Sigmoid colon (tissue), 7 donors: Measurements from ENCODE around the gene MAGI2. TPM values are rescaled to one million over a fixed set of nuclear protein-coding genes. Genes with fewer than 3 reads are reported as not detected.

ENCODE experiments used
- DNase-seq: peaks from one replicate; pipeline ENCODE4 v3.0.0-alpha.2; 2019
- H3K27ac ChIP-seq, 4 donors: fragments of 200-600 bp; sonication (generic); one replicate each; pipeline ENCODE4 v1.5.1; 2016 to 2019; ENCODE audit warnings: mild to moderate bottlenecking in 1 of 4
- H3K27me3 ChIP-seq, 3 donors: fragments of 200-600 bp; sonication (generic); one replicate each; pipeline ENCODE4 v1.5.1; 2019; ENCODE audit warnings: mild to moderate bottlenecking in 1 of 3
- H3K36me3 ChIP-seq, 4 donors: fragments of 200-600 bp; sonication (generic); one replicate each; pipeline ENCODE4 v1.5.1; 2016 to 2019
- H3K4me1 ChIP-seq, 4 donors: fragments of 200-600 bp; sonication (generic); one replicate each; pipeline ENCODE4 v1.5.1; 2017 to 2019
- H3K4me3 ChIP-seq, 4 donors: fragments of 200-600 bp; sonication (generic); one replicate each; pipeline ENCODE4 v1.5.1; 2017 to 2019; ENCODE audit warnings: mild to moderate bottlenecking in 2 of 4, moderate library complexity in 1 of 4
- H3K9me3 ChIP-seq, 4 donors: fragments of 200-600 bp in 3 of 4; sonication (generic) in 3 of 4; one replicate each; pipeline versions ENCODE4 v1.5.1 to v1.6.1; 2013 to 2019
- EP300 ChIP-seq, 4 donors: sonication (generic); formaldehyde crosslinking; IDR thresholded peaks; one replicate each; pipeline ENCODE4 v1.6.1; 2017; ENCODE audit warnings: antibody characterized with exemption in 4 of 4
- POLR2A ChIP-seq, 2 donors: fragments of 450-650 bp; IDR thresholded peaks; one replicate each; pipeline ENCODE4 v1.6.1; 2016; ENCODE audit warnings: antibody characterized with exemption in 2 of 2, mild to moderate bottlenecking in 2 of 2, moderate library complexity in 2 of 2
- POLR2AphosphoS5 ChIP-seq, 4 donors: sonication (generic); formaldehyde crosslinking; IDR thresholded peaks; one replicate each; pipeline ENCODE4 v1.6.1; 2017; ENCODE audit warnings: antibody characterized with exemption in 4 of 4
- WGBS, 2 donors: extraction: QIAGEN DNeasy Blood & Tissue Kit; methylation state at CpG; one replicate each; pipeline ENCODE4 v1.1.7; 2013; 5-methylcytosine and 5-hydroxymethylcytosine counted together
- intact Hi-C: fragments of 100-400 bp; cut with DNase I; formaldehyde crosslinking; loops from one replicate; pipeline ENCODE4 v1.15.1; 2023
- polyA plus RNA-seq, 3 donors: library from polyadenylated mRNA; stranded (reverse); fragments of 200-250 nt; gene quantifications; one replicate each; pipeline ENCODE4 v1.2.3, GENCODE V29; 2013
- total RNA-seq, 4 donors: library from RNA; depleted of rRNA; stranded (reverse); fragments of >200 nt; gene quantifications; one replicate each; pipeline ENCODE4 v1.1.0, GENCODE V29; 2016
- TF ChIP-seq, protein P1 (sequence below), 4 experiments: fragments of 450-650 bp in 3 of 4; fragments of 200-600 bp in 1 of 4; IDR thresholded peaks; one replicate each; pipeline ENCODE4 v1.5.1; 2016 to 2019; ENCODE audit warnings: antibody characterized with exemption in 4 of 4, mild to moderate bottlenecking in 3 of 4, moderate library complexity in 2 of 4
- donor health status: healthy with polysubstance abuse.
- donor health status: Bipolar disorder and iron deficiency.
- donor health status: healthy.

The MAGI2 gene
- total and polyA plus RNA-seq, 7 donors = 0.69 to 26.9 (median 14.7) TPM

DNA sequence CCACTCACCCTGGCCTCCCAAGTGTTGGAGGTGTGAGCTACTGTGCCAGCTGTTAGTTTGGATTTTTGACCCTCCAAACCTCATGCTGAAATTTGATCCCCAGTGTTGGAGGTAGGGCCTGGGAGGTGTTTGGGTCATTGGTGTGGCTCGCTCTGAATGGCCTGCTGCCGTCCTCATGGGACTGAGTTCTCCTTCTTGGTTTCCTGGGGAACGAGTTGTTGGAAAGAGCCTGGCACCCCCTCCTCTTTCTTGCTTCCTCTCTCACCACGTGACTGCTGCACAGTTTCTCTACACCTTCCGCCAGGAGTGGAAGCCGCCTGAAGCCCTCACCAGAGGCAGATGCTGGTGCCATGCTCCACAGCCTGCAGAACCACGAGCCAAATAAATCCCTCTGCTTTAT is 1401.4 kb downstream of the MAGI2 start:
- TF ChIP-seq, protein P1, sequence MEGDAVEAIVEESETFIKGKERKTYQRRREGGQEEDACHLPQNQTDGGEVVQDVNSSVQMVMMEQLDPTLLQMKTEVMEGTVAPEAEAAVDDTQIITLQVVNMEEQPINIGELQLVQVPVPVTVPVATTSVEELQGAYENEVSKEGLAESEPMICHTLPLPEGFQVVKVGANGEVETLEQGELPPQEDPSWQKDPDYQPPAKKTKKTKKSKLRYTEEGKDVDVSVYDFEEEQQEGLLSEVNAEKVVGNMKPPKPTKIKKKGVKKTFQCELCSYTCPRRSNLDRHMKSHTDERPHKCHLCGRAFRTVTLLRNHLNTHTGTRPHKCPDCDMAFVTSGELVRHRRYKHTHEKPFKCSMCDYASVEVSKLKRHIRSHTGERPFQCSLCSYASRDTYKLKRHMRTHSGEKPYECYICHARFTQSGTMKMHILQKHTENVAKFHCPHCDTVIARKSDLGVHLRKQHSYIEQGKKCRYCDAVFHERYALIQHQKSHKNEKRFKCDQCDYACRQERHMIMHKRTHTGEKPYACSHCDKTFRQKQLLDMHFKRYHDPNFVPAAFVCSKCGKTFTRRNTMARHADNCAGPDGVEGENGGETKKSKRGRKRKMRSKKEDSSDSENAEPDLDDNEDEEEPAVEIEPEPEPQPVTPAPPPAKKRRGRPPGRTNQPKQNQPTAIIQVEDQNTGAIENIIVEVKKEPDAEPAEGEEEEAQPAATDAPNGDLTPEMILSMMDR (IDR thresholded peaks at IDR 0.05) = no peak
- TF ChIP-seq EP300 (IDR thresholded peaks at IDR 0.05) (no peak), POLR2AphosphoS5 (IDR thresholded peaks at IDR 0.05) (no peak), POLR2A (IDR thresholded peaks at IDR 0.05) (no peak)
- H3K9me3 ChIP-seq = no peaks in the 10 kb centered on the region
- intact Hi-C loops = no loop called here
- WGBS, 2 donors = 69 to 79% methylated on average over 7 of the region's 7 CpGs
- no peaks in the 10 kb centered on the region for H3K36me3 ChIP-seq
- H3K27me3 ChIP-seq = no peaks in the 10 kb centered on the region
- no peak for DNase-seq
- no peak overlapping the region for H3K27ac ChIP-seq
- no peak overlapping the region for H3K4me3 ChIP-seq
- H3K4me1 ChIP-seq = no peaks in the 10 kb centered on the region

DNA sequence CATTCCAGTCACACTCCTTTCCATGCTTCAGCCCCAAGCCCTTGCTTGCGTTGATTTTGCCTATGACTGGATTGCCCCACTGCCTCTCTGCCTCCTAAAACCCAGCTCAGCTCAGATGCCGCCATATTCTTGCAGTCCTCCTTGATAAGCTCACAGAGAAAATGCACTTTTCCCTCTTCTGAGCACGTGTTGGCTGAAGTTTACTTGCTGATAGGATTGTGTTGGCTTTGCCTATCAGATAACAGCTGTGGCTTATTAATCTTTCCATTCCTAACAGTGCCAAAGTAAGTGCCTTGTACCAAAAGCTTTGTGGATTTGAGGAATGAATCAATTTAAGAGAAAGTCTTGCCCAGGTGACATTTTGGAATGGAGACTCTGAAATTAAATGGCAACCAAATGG is 1405.7 kb downstream of the MAGI2 start:
- TF ChIP-seq, protein P1 (IDR thresholded peaks at IDR 0.05) = no peak
- TF ChIP-seq EP300 (IDR thresholded peaks at IDR 0.05) = no peak
- TF ChIP-seq POLR2AphosphoS5 (IDR thresholded peaks at IDR 0.05) = no peak
- TF ChIP-seq POLR2A (IDR thresholded peaks at IDR 0.05) = no peak
- no peaks in the 10 kb centered on the region for H3K9me3 ChIP-seq
- no peak overlapping the region for H3K27ac ChIP-seq
- no peak for DNase-seq
- no peak overlapping the region for H3K4me3 ChIP-seq
- WGBS, 2 donors = 68 to 72% methylated on average over 3 of the region's 3 CpGs
- H3K4me1 ChIP-seq = no peaks in the 10 kb centered on the region
- intact Hi-C loops = no loop called here
- no peaks in the 10 kb centered on the region for H3K27me3 ChIP-seq
- H3K36me3 ChIP-seq = no peaks in the 10 kb centered on the region

DNA sequence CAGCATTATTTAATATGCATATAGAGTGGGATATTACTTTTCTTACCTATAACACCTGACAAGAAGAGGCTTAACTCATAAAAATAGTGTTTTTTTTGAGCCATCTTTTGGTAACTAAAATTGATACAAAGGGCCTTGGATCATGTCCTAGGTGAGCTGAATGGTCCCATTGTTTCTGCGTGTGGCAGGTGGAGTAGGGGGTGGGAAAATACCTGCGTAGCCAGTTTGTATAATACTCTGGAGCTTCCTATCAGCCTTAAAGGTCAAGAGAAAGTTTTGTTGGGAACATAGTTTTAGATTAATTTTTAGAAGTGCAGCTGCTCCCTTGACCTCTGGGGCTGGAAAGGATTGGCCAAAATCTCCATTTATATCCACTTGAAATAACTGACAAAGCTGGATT is 1410.3 kb downstream of the MAGI2 start:
- DNase-seq = no peak
- H3K4me1 ChIP-seq = no peaks in the 10 kb centered on the region
- no peak overlapping the region for H3K4me3 ChIP-seq
- no peak for TF ChIP-seq POLR2A (IDR thresholded peaks at IDR 0.05)
- TF ChIP-seq POLR2AphosphoS5 (IDR thresholded peaks at IDR 0.05) = no peak
- TF ChIP-seq, protein P1 (IDR thresholded peaks at IDR 0.05) = no peak
- no peak for TF ChIP-seq EP300 (IDR thresholded peaks at IDR 0.05)
- 26 to 70% methylated on average over 2 of the region's 2 CpGs for WGBS, 2 donors
- intact Hi-C loops = no loop called here
- H3K27me3 ChIP-seq = no peaks in the 10 kb centered on the region
- H3K9me3 ChIP-seq = no peaks in the 10 kb centered on the region
- no peak overlapping the region for H3K27ac ChIP-seq
- H3K36me3 ChIP-seq = no peaks in the 10 kb centered on the region

GRCh38 chr7:78041423-78041822 is 1412.0 kb downstream of the MAGI2 start:
- Histone ChIP-seq H3K27ac (no peak overlapping the region), H3K4me3 (no peak overlapping the region), H3K9me3 (no peaks in the 10 kb centered on the region), H3K36me3 (no peaks in the 10 kb centered on the region), H3K27me3 (no peaks in the 10 kb centered on the region), H3K4me1 (no peaks in the 10 kb centered on the region)
- intact Hi-C loops = no loop called here
- WGBS, 2 donors = 91 to 96% methylated on average over 3 of the region's 3 CpGs
- TF ChIP-seq, protein P1 (IDR thresholded peaks at IDR 0.05) = no peak
- TF ChIP-seq POLR2AphosphoS5 (IDR thresholded peaks at IDR 0.05) (no peak), POLR2A (IDR thresholded peaks at IDR 0.05) (no peak), EP300 (IDR thresholded peaks at IDR 0.05) (no peak)
- DNase-seq = no peak
